Brain microvascular endothelial cell (primary cell): ENCODE measurements around the gene RABL3.
"Not testable (repeated sequence)": the region's sequence is repeated elsewhere in the genome, so short reads cannot be mapped to it uniquely, and the experiment has no call there.

Experiments
- DNase-seq: peaks from one replicate; pipeline ENCODE4 v3.0.0-alpha.2; 2020
- H3K27ac ChIP-seq: fragments of 250-450 bp; sonication (Bioruptor Pico); 2 replicates; pipeline ENCODE4 v1.5.1; 2020; ENCODE audit warnings: mild to moderate bottlenecking, moderate library complexity
- H3K27me3 ChIP-seq: fragments of 250-450 bp; sonication (Bioruptor Pico); replicated peaks from 2 replicates; pipeline ENCODE4 v1.5.1; 2020; ENCODE audit warnings: mild to moderate bottlenecking
- H3K36me3 ChIP-seq: fragments of 250-450 bp; sonication (Bioruptor Pico); replicated peaks from 2 replicates; pipeline ENCODE4 v1.5.1; 2020; ENCODE audit warnings: mild to moderate bottlenecking
- H3K4me3 ChIP-seq: 2 replicates; pipeline ENCODE4 v1.5.1; 2011; ENCODE audit warnings: low read depth, mild to moderate bottlenecking, control low read depth, low read length, moderate library complexity
- CTCF ChIP-seq: IDR thresholded peaks from 2 replicates; pipeline ENCODE4 v1.5.1; 2011; ENCODE audit warnings: low read depth, mild to moderate bottlenecking, moderate library complexity, low read length, control low read depth, inconsistent platforms; ENCODE audit errors: missing control alignments
- in situ Hi-C: cut with HindIII; loops from 2 replicates; pipeline ENCODE4 v1.10.0; 2017; ENCODE audit warnings: low sequenced_read_pairs, low pct_ligation_motif_present

Gene RABL3

DNA sequence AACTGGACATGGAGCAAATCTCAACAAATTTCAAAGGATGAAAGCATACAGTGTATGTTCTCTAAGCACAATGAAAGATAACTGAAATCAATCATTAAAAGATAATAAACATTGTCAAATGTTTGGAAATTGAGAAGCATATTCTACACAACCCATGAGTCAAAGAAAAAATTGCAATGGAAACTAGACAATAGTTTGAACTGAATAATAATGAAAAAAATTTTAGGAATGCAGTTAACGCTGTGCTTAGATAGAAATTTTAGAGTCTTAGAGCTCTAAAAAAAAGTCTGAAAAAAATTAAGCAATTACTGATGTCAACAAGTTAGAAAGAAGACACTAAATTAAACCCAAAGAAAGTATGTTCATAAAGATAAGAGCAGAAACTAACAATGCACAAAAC is 15.5 kb downstream of the RABL3 start:
- no peaks in the 10 kb centered on the region for H3K27me3 ChIP-seq
- in situ Hi-C loops = no loop called here
- no peak overlapping the region for H3K27ac ChIP-seq
- no peak for TF ChIP-seq CTCF
- no peak overlapping the region for H3K4me3 ChIP-seq
- H3K36me3 ChIP-seq = no peaks in the 10 kb centered on the region
- DNase-seq = no peak

DNA sequence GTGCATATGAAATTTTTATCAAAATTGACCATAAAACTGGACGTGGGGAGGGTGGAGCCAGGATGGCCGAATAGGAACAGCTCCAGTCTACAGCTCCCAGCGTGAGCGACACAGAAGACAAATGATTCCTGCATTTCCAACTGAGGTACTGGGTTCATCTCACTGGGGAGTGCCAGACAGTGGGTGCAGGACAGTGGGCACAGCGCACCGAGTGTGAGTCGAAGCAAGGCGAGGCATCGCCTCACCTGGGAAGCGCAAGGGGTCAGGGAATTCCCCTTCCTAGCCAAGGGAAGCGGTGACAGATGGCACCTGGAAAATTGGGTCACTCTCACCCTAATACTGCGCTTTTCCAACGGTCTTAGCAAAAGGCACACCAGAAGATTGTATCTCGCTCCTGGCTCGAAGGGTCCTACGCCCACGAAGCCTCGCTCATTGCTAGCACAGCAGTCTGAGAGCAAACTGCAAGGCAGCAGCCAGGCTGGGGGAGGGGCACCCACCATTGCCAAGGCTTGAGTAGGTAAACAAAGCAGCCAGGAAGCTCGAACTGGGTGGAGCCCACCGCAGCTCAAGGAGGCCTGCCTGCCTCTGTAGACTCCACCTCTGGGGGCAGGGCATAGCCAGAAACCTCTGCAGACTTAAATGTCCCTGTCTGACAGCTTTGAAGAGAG is 23.0 kb downstream of the RABL3 start:
- DNase-seq = peak; percentile 24
- H3K27ac ChIP-seq, H3K36me3 ChIP-seq, in situ Hi-C loops, H3K27me3 ChIP-seq: not testable (repeated sequence)
- peak overlapping the region; percentile 29 for H3K4me3 ChIP-seq

DNA sequence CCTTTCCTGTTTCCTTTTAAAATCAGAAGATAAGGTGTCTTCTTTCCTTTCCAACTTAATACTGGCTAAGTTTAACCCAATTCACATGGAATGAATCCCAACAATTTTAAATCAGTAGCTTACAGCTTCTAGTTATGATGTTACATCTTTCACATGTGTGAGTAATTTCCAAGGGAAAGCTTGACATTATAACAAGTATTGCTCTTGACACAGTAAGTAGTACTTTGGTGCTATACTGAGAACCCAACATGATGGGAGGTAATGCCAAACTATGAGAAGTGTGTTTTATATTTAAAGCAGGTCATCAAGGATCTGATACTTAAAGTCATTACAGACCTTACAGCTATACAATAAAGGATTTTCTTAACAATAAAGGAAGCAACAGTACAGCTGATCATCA is 29.1 kb downstream of the RABL3 start:
- H3K27me3 ChIP-seq = no peaks in the 10 kb centered on the region
- in situ Hi-C loops = no loop called here
- no peaks in the 10 kb centered on the region for H3K36me3 ChIP-seq
- no peak overlapping the region for H3K27ac ChIP-seq
- DNase-seq = no peak
- H3K4me3 ChIP-seq = no peak overlapping the region
- TF ChIP-seq CTCF = no peak

DNA sequence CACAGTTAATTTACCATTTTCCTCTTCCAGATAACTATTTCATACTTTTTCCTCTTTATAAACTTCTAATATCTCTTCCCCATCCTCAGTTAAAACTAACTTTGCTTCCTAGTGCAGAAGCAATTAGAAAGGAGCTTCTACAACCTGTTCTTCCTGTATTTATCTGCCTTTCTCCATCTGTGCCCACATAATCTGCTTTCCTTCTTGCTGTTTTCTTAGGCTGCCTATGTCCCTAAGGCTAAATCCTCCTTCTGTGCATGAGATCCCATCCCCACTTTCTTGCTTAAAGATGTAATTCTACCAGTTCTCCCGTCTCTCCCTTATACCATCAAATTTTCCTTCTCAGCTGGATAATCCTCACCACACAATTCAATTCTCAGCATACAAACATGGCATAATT is 31.9 kb downstream of the RABL3 start:
- H3K27ac ChIP-seq = no peak overlapping the region
- no peak for DNase-seq
- in situ Hi-C loops = no loop called here
- H3K27me3 ChIP-seq = no peaks in the 10 kb centered on the region
- no peak for TF ChIP-seq CTCF
- no peak overlapping the region for H3K4me3 ChIP-seq
- H3K36me3 ChIP-seq = no peaks in the 10 kb centered on the region

GRCh38 chr3:120708408-120708807 is 33.9 kb downstream of the RABL3 start:
- no peak overlapping the region for H3K27ac ChIP-seq
- no peaks in the 10 kb centered on the region for H3K27me3 ChIP-seq
- no peak for DNase-seq
- TF ChIP-seq CTCF = no peak
- H3K4me3 ChIP-seq = no peak overlapping the region
- in situ Hi-C loops = no loop called here
- no peaks in the 10 kb centered on the region for H3K36me3 ChIP-seq

- DNase-seq = no peak
- H3K4me3 ChIP-seq = no peak overlapping the region
- no peaks in the 10 kb centered on the region for H3K36me3 ChIP-seq
- no peak overlapping the region for H3K27ac ChIP-seq
- TF ChIP-seq CTCF = no peak
- H3K27me3 ChIP-seq = no peaks in the 10 kb centered on the region
- in situ Hi-C loops = no loop called here
Observed at GRCh38 chr3:120706950-120707349, 35.4 kb downstream of the RABL3 start.
